ENCODE results near the gene ATP8B3.
"Not testable (repeated sequence)": the region's sequence is repeated elsewhere in the genome, so short reads cannot be mapped to it uniquely, and the experiment has no call there.

Gene ATP8B3

GRCh38 chr19:1766800-1767352 is 45.2 kb downstream of the ATP8B3 start:
- no peak for DNase-seq

GRCh38 chr19:1765904-1766799 is 45.9 kb downstream of the ATP8B3 start:
- DNase-seq, result no peak

- DNase-seq, result no peak
These were observed 46.7 kb downstream of the ATP8B3 start for GRCh38 chr19:1765232-1765903.

- DNase-seq, result no peak
These were observed 47.3 kb downstream of the ATP8B3 start for GRCh38 chr19:1764729-1765128.

GRCh38 chr19:1763648-1764639 is 48.1 kb downstream of the ATP8B3 start:
- no peak for DNase-seq

- DNase-seq, result no peak
These were observed 49.6 kb downstream of the ATP8B3 start for GRCh38 chr19:1762243-1763117.

GRCh38 chr19:1761528-1762242 is 50.4 kb downstream of the ATP8B3 start:
- no peak for DNase-seq

GRCh38 chr19:1760786-1761527 is 51.1 kb downstream of the ATP8B3 start:
- DNase-seq, result not testable (repeated sequence)

GRCh38 chr19:1760020-1760419 is 52.1 kb downstream of the ATP8B3 start:
- no peak for DNase-seq

GRCh38 chr19:1758959-1759903 is 52.8 kb downstream of the ATP8B3 start:
- DNase-seq, result no peak

GRCh38 chr19:1758231-1758577 is 53.9 kb downstream of the ATP8B3 start:
- DNase-seq, result no peak

- DNase-seq, result no peak
These were observed 54.4 kb downstream of the ATP8B3 start for GRCh38 chr19:1757468-1758230.

GRCh38 chr19:1756705-1757465 is 55.2 kb downstream of the ATP8B3 start:
- no peak for DNase-seq

GRCh38 chr19:1756264-1756663 is 55.8 kb downstream of the ATP8B3 start:
- DNase-seq, result no peak

- DNase-seq, result no peak
These were observed 56.5 kb downstream of the ATP8B3 start for GRCh38 chr19:1755467-1756171.

- DNase-seq, result peak in 1 of 5 donors; percentile 36
These were observed 57.2 kb downstream of the ATP8B3 start for GRCh38 chr19:1754636-1755466.

Data from T-helper 1 cell (primary cell).